Osteocyte (in vitro differentiated cells): ENCODE data around the gene CRACR2B. TPM values are rescaled to one million over a fixed set of nuclear protein-coding genes. Genes with fewer than 3 reads are reported as not detected.

ENCODE experiments used
- DNase-seq: peaks from one replicate; pipeline ENCODE4 v3.0.0; 2021; ENCODE audit warnings: mixed read lengths; ENCODE audit not compliant: unreplicated experiment; ENCODE audit errors: extremely low spot score
- H3K27ac Mint-ChIP-seq: one replicate; pipeline ENCODE4 v1.8.0; 2021; ENCODE audit warnings: mild to moderate bottlenecking, mixed read lengths; ENCODE audit not compliant: unreplicated experiment
- H3K27me3 Mint-ChIP-seq: one replicate; pipeline ENCODE4 v1.8.0; 2021; ENCODE audit warnings: mixed read lengths; ENCODE audit not compliant: unreplicated experiment
- H3K36me3 Mint-ChIP-seq: one replicate; pipeline ENCODE4 v1.8.0; 2021; ENCODE audit warnings: mixed read lengths; ENCODE audit not compliant: unreplicated experiment
- H3K4me1 Mint-ChIP-seq: one replicate; pipeline ENCODE4 v1.8.0; 2021; ENCODE audit warnings: mixed read lengths; ENCODE audit not compliant: unreplicated experiment
- H3K4me3 Mint-ChIP-seq: one replicate; pipeline ENCODE4 v1.8.0; 2021; ENCODE audit warnings: mild to moderate bottlenecking, moderate library complexity, mixed read lengths; ENCODE audit not compliant: unreplicated experiment
- H3K9me3 Mint-ChIP-seq: one replicate; pipeline ENCODE4 v1.8.0; 2021; ENCODE audit warnings: mixed read lengths; ENCODE audit not compliant: unreplicated experiment
- total RNA-seq: library from RNA; stranded (reverse); gene quantifications from 2 replicates; pipeline ENCODE4 v1.2.1, GENCODE V29; 2021
- TF ChIP-seq, protein P1 (sequence below): fragments of 200-600 bp; sonication (generic); IDR thresholded peaks from 2 replicates; pipeline ENCODE4 v1.5.0; 2021; ENCODE audit warnings: antibody characterized with exemption, mild to moderate bottlenecking, moderate library complexity

Gene CRACR2B
- total RNA-seq, 1 donor from 2014 or later = 4.2 TPM

DNA sequence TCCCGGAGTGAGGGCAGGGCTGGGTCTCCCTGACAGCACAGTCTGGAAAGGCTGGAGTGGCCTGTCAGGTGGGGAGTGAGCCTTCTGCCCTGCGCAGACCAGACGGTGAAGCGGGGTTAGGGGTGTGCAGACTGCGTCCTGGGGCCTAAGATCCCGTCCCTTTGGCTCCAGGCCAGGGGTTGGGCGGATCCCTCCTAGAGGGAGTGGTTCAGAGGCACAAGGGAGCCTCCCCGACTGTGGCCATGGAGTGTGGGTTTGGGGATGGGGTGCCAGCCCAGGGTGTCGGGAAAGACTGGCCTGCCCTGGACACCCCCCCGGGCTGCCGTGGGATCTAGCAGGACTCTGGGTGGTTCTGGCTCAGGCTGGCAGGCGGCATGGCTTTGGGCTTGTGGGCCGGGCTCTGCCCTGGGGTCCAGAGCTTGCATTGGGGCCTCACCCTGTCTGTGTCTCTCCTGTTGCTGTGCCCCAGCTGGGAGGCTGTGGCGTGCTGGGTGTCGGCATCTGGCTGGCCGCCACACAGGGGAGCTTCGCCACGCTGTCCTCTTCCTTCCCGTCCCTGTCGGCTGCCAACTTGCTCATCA is 34.5 kb downstream of the CRACR2B start:
- no peak for DNase-seq
- Mint-ChIP-seq H3K36me3 (no peaks in the 10 kb centered on the region), H3K27me3 (no peaks in the 10 kb centered on the region), H3K27ac (no peak overlapping the region), H3K4me3 (no peak overlapping the region), H3K4me1 (peaks cover 20% of the 10 kb centered on the region), H3K9me3 (no peaks in the 10 kb centered on the region)
- TF ChIP-seq, protein P1, sequence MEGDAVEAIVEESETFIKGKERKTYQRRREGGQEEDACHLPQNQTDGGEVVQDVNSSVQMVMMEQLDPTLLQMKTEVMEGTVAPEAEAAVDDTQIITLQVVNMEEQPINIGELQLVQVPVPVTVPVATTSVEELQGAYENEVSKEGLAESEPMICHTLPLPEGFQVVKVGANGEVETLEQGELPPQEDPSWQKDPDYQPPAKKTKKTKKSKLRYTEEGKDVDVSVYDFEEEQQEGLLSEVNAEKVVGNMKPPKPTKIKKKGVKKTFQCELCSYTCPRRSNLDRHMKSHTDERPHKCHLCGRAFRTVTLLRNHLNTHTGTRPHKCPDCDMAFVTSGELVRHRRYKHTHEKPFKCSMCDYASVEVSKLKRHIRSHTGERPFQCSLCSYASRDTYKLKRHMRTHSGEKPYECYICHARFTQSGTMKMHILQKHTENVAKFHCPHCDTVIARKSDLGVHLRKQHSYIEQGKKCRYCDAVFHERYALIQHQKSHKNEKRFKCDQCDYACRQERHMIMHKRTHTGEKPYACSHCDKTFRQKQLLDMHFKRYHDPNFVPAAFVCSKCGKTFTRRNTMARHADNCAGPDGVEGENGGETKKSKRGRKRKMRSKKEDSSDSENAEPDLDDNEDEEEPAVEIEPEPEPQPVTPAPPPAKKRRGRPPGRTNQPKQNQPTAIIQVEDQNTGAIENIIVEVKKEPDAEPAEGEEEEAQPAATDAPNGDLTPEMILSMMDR = no peak

DNA sequence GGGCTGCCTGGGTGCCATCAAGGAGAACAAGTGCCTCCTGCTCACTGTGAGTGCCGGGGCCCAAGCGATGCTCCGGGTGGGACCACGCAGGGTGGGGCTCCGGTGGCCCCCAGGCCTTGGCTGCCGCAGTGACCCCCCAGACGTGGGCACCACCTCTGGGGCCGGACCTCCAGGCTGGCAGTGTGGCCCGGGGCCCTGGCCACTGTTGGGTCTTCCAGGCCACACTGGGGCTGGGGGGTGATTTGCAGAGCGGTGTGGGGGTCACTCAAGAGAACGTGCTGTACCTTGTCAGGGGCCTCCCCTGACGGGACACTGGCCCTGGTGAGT is 34.9 kb downstream of the CRACR2B start:
- H3K4me3 Mint-ChIP-seq = no peak overlapping the region
- no peaks in the 10 kb centered on the region for H3K27me3 Mint-ChIP-seq
- TF ChIP-seq, protein P1 = no peak
- H3K27ac Mint-ChIP-seq = no peak overlapping the region
- H3K36me3 Mint-ChIP-seq = no peaks in the 10 kb centered on the region
- peaks cover 20% of the 10 kb centered on the region for H3K4me1 Mint-ChIP-seq
- H3K9me3 Mint-ChIP-seq = no peaks in the 10 kb centered on the region
- DNase-seq = no peak

- DNase-seq = no peak
- Mint-ChIP-seq H3K27me3 (no peaks in the 10 kb centered on the region), H3K4me1 (peaks cover 20% of the 10 kb centered on the region), H3K9me3 (no peaks in the 10 kb centered on the region), H3K27ac (no peak overlapping the region), H3K4me3 (no peak overlapping the region), H3K36me3 (no peaks in the 10 kb centered on the region)
- TF ChIP-seq, protein P1 = no peak
These were observed 35.5 kb downstream of the CRACR2B start for GRCh38 chr11:863023-863909.

GRCh38 chr11:863910-864827 is 36.5 kb downstream of the CRACR2B start:
- TF ChIP-seq, protein P1 = no peak
- DNase-seq = no peak
- no peak overlapping the region for H3K27ac Mint-ChIP-seq
- H3K27me3 Mint-ChIP-seq = no peaks in the 10 kb centered on the region
- no peaks in the 10 kb centered on the region for H3K9me3 Mint-ChIP-seq
- H3K4me3 Mint-ChIP-seq = no peak overlapping the region
- peaks cover 20% of the 10 kb centered on the region for H3K4me1 Mint-ChIP-seq
- no peaks in the 10 kb centered on the region for H3K36me3 Mint-ChIP-seq

DNA sequence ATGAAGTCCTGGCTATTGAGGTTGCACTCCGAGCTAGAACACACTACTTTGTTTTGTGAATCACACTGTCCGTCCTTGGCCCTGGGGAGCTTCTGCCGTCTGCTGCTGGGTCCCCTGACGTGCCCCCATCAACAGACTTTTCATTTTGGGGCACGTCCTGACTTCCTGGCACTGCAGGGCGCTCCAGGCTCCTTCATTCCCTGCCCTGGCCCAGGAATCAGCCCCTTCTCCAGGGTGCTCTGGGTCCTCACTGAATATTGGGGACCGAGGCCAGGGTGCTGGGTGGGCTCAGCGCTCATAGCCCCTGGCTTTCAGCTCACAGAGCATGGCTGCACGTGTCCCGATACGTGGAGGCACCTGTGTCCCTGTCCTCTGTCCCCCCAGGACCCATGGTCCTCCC is 37.2 kb downstream of the CRACR2B start:
- H3K27ac Mint-ChIP-seq = no peak overlapping the region
- H3K27me3 Mint-ChIP-seq = no peaks in the 10 kb centered on the region
- no peaks in the 10 kb centered on the region for H3K36me3 Mint-ChIP-seq
- TF ChIP-seq, protein P1 = no peak
- no peak for DNase-seq
- no peak overlapping the region for H3K4me3 Mint-ChIP-seq
- no peaks in the 10 kb centered on the region for H3K9me3 Mint-ChIP-seq
- peaks cover 14% of the 10 kb centered on the region for H3K4me1 Mint-ChIP-seq
